NB4 (cell line): ENCODE measurements around the gene EIF4G2.

Experiments used
- CTCF ChIP-seq: IDR thresholded peaks from one replicate; pipeline ENCODE4 v1.5.1; 2012; ENCODE audit warnings: low read depth, low read length
- MAX ChIP-seq: IDR thresholded peaks from 2 replicates; pipeline ENCODE4 v1.6.1; 2011; ENCODE audit warnings: low read depth, low read length
- POLR2A ChIP-seq: IDR thresholded peaks from 2 replicates; pipeline ENCODE4 v1.6.1; 2011; ENCODE audit warnings: mild to moderate bottlenecking; ENCODE audit not compliant: insufficient read length; ENCODE audit errors: extremely low read depth

- TF ChIP-seq CTCF: no peak
- TF ChIP-seq MAX: no peak
- TF ChIP-seq POLR2A: no peak
These were observed 46.6 kb upstream of the EIF4G2 start for GRCh38 chr11:10855295-10855694.
